GOT3 (cell line): ENCODE data around the gene GPR75.

Experiments used
- DNase-seq: peaks from one replicate; lab custom pipeline; 2025; ENCODE audit warnings: mixed read lengths; lab: John Stamatoyannopoulos, UW

GPR75 gene

DNA sequence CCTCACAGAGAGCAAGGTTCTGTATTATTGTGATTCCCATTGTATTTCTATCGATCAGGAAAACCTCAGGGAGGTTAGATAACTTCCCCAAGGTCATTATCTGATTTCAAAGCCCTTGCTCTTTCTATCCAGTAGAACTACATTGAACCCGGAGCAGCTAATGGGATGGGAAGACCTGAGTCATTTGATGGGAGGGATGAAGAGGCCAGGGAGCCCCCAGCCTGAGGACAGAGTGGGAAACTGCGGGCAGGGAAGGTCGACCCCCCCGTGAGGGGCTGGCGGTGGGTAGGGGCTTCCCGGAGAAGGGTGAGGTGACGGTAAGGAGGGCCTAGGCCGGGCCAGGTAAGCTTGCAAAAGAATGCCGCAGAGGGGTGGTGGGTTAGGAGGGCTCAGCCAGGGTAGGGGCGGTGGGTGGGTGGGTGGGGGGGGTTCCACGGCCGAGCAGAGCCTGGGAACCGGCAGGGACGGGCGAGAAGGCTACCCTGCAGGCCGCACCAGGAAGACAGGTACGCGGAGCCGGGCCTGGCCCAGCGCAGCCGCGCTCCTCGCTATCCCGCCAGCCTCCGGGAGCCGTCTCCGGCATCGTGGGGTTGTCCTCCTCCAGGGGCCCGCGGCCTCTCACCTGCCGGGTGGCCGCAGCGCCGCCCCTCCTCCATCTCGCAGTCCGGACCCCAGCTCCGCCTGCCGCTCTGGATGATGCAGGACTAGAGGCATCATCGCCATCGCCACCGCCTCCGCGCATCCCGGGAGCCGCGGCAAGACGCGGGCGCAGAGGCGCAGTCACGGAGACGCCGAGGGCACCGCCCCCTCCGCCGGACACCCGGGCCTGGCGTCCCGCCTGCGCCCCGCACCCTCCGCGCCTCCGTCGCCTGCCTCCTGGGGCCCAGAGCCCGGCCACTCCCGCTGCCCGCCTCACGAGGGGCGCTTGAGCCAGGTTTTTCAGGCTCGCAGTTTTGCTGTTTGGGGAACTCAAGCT lies at the start of gene GPR75:
Gene GPR75, minus strand, starts transcription at position 762 of the 976 bp plus-strand sequence. CDS start 5,211 bp downstream, outside the sequence.
- no peak for DNase-seq

DNA sequence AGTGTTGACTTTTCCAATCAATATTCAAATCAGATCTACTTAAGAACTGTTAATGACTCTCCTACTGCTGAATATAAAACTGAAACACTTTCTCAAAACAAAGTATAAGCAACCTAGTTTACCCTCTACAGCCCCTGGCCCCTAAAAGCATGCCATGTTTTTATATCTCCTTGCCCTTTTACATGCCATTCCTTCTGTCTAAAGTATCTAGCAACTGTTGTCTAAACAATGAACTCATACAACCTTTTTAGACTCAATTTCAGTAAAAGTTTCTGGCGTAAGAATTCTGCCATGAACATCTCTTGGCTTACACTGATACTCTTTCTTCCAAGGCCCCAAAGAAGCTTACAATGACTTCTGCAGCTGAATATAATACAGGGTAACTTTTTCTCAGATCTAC lies 47.8 kb upstream of the GPR75 start:
- no peak for DNase-seq

DNA sequence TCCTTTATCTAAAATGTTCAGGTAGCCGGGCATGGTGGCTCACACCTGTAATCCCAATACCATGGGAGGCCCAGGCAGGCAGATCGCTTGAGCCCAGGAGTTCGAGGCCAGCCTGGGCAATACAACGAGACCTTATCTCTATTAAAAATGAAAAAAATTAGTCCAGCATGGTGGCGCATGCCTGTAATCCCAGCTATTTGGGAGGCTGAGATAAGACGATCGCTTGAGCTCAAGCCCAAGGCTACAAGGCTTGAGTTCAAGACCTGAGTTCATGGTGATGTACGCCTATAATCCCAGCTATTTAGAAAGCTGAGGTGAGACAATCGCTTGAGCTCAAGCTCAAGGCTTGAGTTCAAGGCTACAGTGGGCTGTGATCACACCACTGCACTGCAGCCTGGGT lies 45.6 kb upstream of the GPR75 start:
- no peak for DNase-seq

DNA sequence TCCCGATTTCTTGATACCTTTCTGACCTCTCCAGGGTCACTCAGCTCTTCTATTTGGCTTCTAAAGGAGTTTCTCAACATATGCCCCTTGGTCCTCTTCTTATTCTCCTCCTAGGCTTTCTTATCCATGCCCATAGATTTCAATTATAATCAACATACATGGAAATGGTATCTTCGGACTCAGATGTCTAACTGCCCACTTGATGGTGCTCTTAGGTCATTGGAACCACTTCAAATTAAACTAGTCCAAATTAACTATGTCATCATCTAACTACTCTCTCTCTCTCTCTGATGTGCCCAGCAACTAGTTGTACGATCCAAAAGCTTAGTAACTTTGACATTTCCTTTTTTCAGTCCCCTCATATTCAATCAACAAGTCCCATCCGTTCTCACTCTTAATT lies 43.2 kb upstream of the GPR75 start:
- no peak for DNase-seq

DNA sequence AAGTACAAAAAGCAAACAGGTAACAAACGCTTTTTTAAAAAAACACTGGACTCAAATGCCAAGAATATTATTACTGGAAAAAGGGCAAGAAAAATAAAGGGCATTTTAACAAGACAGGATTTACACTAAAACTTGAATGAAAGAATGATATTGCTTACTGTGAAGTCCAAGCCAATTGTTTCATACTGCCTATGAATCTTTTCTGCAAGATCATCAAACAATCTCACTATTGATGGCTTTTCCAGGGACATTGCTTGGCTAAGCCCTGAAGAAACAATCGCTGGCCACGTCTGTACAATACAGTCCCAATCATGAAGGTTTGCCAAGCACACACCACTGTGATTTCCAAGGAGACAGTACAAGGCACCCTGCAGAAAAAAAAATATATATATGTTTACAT lies 41.4 kb upstream of the GPR75 start:
- no peak for DNase-seq

DNA sequence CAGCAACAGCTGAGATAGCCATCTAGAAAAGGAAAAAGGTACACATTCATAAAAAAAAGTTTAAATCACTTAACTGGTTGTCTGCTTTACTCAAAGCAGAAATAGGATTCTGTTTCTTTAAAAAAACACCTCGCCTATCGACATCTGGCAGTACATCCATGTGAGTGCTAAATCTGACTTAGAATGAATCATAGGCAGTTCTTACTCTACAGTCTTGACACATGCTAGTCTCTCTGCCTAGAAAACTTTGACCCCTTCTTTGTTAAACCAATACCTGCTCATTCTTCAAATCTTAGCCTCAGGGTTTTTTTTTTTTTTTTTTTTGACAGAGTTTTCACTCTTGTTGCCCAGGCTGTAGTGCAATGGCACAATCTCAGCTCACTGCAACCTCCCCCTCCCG lies 37.1 kb upstream of the GPR75 start:
- DNase-seq, result no peak

DNA sequence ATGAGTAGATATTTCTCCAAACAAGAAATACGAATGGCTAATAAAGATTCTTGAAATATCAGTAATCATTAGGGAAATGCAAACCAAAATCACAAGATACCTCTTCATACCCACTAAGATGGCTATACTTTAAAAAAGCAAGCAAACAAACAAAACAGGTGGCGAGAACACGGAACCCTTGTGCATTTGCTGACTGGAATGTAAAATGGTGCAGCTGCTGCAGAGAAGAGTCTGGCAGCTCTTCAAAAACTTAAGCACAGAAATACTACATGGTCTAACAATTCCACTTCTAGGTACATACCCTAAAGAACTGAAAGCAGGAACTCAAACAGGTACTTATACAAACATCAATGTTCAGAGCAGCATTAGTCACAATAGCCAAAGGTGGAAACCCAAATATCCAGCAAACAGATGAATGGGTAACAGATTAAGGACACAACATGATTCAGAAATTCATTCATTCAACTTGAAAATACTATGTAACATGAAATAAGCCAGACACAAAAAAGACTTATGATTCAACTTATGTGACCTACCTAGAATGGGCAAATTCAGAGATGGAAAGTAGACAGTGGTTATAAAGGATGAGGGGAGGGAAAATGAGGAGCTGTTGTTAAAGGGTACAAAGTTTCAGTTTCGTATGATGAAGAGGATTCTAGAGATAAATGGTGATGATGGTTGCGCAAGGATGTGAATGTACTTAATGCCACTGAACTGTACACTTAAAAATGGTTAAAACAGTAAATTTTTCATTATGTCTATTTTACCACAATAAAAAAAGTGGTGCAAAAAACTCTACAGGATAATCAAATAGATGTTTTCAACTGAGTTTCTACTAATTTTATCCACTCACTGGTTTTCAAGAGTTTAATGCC lies 26.9 kb upstream of the GPR75 start:
- DNase-seq, result no peak

DNA sequence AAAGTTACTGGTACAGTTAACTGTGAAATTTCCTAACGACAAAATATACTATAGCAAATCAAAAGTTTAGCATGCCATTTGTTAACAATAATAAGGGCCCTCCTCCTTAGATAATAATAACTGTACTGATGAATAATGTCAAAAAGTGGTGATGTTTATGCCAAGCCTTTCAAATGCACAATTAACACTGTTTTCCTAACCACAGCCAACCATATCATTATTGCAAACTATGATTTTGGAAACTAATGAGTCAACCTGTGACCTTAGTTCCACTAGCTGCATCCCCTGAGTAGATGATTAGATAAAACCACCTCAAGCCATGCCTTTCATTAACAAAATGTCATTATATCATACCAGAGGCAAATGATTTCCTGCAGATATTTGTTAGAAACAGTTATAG lies 25.1 kb upstream of the GPR75 start:
- DNase-seq, result no peak

DNA sequence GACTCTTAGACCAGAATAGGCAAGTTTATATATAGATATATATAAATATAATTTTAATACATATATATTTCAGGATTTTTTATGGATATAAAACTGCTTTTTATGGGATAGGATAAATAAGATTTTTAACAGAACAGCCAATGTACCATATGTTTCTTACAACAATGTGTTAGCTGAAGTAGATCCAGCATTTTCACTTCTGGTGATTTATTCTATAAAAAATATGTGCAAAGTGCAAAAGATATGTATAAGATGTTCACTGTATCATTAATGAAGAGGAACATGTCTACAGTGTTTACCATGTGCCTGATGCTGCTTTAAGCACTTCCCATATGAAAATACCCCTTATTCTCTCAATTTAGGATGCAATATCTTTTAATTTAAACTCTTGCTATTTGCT lies 22.2 kb upstream of the GPR75 start:
- DNase-seq, result no peak

DNA sequence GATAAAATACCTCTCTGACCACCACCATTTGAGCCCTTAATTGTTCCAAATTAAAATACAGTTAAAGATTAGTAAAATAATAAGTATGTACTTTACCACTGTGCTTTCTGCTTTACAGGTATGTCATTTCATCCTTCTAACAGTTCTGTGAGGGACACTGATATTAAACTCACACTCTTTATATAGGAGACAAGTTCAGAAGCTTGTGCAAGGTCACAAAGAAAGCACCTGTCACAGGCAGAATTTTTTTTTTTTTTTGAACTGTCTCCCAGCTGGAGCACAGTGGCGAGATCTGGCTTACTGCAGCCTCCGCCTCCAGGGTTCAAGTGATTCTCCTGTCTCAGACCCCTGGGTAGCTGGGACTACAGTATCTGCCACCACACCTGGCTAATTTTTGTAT lies 21.6 kb upstream of the GPR75 start:
- no peak for DNase-seq

DNA sequence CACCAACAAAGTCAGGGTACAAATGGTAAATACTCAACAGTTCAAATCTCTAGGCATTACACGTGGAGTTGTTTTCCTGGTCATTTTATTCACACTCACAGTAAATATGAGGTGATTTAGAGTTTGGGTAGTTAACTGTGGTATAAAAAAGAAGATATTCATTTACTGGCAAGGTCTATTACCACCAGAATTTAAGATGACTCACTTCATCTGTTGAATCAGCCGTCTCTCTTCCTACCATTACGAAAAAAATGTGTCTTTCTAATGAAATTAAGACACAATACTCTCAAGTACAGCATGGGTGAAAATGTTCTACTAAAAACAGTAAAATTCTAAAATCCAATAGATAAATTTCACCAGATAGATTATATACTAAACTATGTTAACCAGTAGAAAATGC lies 21.0 kb upstream of the GPR75 start:
- no peak for DNase-seq

DNA sequence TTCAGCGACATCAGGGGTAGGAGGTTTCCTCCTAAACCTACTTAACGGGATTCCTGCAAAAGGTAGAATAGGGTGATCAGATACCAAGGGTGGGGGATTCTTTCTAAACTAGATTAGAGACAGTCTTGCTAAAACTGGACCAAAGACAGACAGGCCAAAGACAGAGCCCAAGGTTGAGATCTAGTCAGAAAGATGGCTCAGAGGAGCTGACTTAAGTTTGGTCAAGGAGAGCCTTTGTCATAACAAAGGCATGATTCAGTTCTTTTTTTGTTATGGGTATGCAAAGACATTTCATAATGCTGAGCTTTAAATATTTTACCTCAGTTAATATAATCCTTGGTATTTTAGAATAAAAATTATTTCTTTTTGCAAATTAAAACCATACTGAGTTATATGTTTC lies 17.8 kb upstream of the GPR75 start:
- DNase-seq, result no peak

DNA sequence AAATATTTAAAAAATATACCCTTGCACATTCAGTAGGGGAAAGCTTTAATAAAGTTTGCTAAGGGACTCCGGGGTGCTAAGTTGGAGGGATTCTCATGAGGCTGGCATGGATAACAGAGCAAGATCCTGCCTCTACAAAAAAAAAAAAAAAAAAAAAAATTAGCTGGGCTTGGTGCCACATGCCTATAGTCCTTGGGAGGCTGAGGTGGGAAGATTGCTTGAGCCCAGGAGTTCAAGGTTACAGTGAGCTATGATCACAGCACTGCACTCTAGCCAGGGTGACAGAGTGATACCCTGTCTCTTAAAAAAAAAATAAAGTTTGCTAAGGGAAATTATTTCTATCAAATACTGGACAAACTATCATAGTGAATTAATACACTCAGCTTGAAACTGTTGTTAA lies 17.3 kb upstream of the GPR75 start:
- no peak for DNase-seq

DNA sequence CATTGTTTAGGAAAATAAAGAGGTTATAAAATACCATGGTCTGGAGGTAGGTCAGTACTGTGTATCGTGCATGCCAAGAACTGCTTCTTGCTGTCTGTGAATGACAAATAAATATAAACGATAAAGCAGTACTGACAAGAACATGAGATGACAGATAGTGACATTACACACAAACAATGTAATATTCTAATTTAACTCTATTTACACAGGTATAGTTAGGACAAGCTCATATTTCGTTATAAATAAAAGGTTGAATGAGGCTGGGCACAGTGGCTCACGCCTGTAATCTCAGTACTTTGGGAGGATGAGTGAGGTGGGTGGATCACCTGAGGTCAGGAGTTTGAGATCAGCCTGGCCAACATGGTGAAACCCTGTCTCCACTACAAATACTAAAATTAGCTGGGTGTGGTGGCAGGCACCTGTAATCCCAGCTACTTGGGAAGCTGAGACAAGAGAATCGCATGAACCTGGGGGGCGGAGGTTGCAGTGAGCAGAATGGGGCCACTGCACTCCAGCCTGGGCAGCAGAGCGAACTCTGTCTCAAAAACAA lies 14.7 kb upstream of the GPR75 start:
- no peak for DNase-seq

DNA sequence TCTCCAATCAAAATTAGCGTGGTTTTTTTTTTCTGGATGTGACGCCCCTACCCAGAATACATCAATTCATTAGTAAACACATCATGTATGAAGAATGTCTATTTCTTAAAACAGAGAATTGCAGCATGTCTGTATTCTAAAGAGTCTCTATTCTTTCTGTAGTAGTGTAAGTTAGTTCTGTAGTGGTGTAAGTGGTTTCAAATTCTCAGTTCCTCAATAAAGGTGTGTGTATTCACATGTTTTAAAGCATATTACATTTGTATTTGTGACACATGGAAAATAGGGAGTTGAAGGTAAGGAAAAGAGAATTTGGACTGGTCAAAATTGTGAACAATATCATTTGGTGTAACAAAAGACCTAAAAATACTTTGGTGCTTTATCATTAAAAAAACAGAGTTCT lies 8.0 kb upstream of the GPR75 start:
- no peak for DNase-seq

DNA sequence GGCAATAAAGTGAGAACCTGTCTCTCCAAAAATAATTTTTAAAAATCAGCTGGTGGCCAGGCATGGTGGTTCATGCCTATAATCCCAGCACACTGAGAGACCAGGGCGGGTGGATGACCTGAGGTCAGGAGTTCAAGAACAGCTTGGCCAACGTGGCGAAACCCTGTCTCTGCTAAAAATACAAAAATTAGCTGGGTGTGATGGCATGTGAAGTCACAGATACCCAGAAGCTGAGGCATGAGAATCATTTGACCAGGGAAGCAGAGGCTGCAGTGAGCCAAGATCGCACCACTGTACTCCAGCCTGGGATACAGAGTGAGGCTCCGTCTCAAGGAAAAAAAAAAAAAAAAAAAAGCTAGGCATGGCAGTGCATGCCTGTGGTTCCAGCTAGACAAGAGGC lies 7.4 kb upstream of the GPR75 start:
- no peak for DNase-seq

DNA sequence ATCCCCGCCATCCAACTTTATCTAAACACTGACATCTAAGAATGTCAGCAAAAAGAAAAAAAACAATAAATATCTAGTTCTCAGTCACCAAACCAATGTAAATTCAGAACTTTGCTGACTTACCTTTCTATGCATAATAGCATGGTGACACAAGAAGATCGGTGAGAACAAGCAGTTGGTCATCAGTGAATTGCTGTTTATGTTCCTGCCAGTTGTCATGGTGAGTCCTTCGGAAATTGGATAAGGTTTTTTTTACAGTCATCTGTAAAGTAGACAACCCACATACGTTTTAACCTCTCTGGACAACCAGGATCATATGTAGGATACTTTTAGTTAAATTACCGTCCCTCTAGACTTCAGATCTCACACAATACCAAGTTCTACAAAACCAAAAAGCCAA lies 6.2 kb upstream of the GPR75 start:
- no peak for DNase-seq

DNA sequence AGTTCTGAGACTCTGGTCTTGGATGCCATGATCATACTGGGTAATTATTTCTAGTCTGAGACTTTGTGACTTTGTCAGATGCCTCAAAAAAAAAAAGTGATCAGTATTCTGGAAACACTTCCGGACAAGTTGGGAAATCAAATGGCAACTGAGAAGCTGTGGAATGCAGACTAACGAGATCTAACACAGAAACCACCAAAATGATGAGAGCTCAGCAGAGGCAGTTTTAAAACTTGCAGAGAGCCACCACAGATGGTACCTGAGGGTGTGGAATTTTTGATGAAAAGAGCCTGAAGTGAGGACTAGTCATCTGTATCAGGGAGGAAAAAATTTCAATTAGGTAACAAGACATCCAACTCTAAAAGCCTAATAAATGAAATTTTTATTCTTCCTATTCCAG lies 5.5 kb upstream of the GPR75 start:
- no peak for DNase-seq

DNA sequence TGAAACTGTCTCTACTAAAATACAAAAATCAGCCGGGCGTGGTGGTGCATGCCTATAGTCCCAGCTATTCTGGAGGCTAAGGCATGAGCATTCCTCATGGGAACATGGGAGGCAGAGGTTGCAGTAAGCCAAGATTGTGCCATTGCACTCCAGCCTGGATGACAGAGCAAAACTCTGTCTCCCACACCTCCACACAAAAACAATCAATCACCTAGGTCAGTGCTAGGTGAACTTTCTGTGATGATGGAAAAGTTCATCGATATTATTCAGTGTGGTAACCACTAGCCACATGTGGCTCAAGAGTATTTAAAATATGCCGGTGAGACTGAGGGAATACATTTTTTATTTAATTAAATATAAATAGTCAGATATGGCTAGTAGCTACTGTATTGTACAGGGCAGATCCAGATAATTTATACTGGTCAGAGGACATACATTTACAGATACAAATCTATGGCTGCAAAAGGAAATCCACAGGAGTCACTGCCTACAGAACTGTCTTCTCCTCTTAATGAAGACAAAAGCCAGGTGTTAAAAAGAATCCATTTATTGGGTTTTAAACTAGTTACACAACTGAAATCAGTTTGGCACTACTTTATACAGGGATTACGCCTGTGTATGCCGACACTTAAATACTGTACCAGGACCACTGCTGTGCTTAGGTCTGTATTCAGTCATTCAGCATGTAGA lies 3.9 kb upstream of the GPR75 start:
- no peak for DNase-seq

DNA sequence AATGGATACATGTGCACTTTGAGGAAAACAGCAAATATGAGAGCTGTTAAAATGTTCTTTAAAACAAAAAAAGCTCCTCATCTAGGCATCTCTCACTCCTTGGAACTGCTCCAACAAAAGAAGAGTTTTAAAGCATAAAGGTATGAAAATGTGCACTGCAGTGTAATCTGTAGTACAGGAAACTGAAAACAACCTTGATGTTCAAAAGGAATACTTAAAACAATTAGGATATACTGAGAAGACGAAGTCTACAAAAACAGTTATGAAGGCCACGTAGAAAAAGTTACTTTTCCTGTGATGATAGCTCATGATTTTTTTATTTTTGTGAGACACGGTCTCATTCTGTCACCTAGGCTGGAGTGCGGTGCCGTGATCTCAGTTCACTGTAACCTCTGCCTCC lies 2.1 kb upstream of the GPR75 start:
- DNase-seq, result no peak

DNA sequence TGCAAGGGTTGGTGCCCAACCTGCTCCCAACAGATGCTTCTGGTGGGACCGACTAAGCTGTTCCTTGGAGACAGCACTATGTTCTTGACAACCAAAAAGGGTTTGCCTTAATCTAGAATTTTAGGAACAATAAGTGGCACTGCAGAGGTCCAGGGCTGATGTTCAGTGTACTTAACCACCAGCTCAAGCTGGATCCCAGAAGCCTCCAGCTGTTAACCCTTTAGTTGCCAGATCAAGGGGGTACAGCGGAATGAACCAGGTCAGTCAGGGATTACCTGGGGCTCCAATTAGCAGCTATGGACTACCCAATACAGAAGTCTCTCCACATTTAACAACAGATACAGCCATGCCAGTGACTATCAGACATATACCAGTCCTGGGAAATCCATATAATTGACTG lies 3.5 kb downstream of the GPR75 start:
- no peak for DNase-seq

DNA sequence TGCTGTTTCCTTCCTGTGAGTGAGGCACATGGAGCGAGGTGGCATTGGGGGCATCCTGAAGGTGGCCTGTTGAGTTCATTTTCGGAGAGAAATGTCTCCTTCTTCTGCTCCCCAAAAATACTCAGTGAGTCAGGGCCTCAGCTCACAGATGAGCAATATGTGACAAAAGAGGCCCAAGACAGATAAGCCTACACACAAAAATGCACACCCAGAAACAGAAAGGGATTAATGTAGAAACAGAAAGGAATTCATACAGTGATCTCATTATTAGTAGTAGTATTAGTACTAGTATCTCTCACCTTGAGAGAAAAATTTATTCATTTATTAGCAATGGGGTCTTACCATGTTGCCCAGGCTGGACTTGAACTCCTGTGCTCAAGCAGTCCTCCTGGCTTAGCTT lies 5.1 kb downstream of the GPR75 start:
- DNase-seq, result no peak
